Calu3 (cell line): ENCODE results near the gene TMEM263. TPM values are rescaled to one million over a fixed set of nuclear protein-coding genes. Genes with fewer than 3 reads are reported as not detected.

ENCODE experiments used
- BruUV-seq: library from RNA; stranded (reverse); fragments of 400-500 nt; replicated peaks from 2 replicates; lab custom pipeline; 2021; lab: Mats Ljungman, UMichigan
- CTCF ChIA-PET: fragments of 300-600 bp; sonication (Branson Sonifier 250); formaldehyde crosslinking; loops from one replicate; lab custom pipeline; 2022; ENCODE audit warnings: antibody characterized with exemption; lab: Charles Lee
- DNase-seq: peaks from one replicate; pipeline ENCODE4 v3.0.0; 2022
- H3K27ac Mint-ChIP-seq: one replicate; pipeline ENCODE4 v1.8.0; 2022; ENCODE audit warnings: mixed read lengths; ENCODE audit not compliant: unreplicated experiment
- H3K27me3 Mint-ChIP-seq: one replicate; pipeline ENCODE4 v1.8.0; 2022; ENCODE audit warnings: mixed read lengths; ENCODE audit not compliant: unreplicated experiment
- H3K36me3 Mint-ChIP-seq: one replicate; pipeline ENCODE4 v1.8.0; 2022; ENCODE audit warnings: mild to moderate bottlenecking, moderate library complexity, mixed read lengths; ENCODE audit not compliant: insufficient read depth, unreplicated experiment
- H3K4me1 Mint-ChIP-seq: one replicate; pipeline ENCODE4 v1.8.0; 2022; ENCODE audit warnings: mild to moderate bottlenecking, low read depth, mixed read lengths; ENCODE audit not compliant: unreplicated experiment
- H3K4me3 Mint-ChIP-seq: one replicate; pipeline ENCODE4 v1.8.0; 2022; ENCODE audit warnings: mild to moderate bottlenecking, low read depth, moderate library complexity, mixed read lengths; ENCODE audit not compliant: unreplicated experiment
- H3K9me3 Mint-ChIP-seq: one replicate; pipeline ENCODE4 v1.8.0; 2022; ENCODE audit warnings: low read depth, mixed read lengths; ENCODE audit not compliant: unreplicated experiment
- intact Hi-C: fragments of 100-400 bp; cut with micrococcal nuclease; formaldehyde crosslinking; loops from one replicate; pipeline ENCODE4 v1.10.0; 2022; ENCODE audit not compliant: unreplicated experiment
- total RNA-seq: library from RNA; stranded (reverse); gene quantifications from 2 replicates; pipeline ENCODE4 v1.2.3, GENCODE V29; 2022
- TF ChIP-seq, protein P1 (sequence below): fragments of 200-600 bp; IDR thresholded peaks from one replicate; pipeline ENCODE4 v1.8.0; 2022; ENCODE audit warnings: antibody characterized with exemption; ENCODE audit not compliant: unreplicated experiment

The TMEM263 gene
- total RNA-seq, 1 experiment from 2014 or later, result 46.3 TPM

DNA sequence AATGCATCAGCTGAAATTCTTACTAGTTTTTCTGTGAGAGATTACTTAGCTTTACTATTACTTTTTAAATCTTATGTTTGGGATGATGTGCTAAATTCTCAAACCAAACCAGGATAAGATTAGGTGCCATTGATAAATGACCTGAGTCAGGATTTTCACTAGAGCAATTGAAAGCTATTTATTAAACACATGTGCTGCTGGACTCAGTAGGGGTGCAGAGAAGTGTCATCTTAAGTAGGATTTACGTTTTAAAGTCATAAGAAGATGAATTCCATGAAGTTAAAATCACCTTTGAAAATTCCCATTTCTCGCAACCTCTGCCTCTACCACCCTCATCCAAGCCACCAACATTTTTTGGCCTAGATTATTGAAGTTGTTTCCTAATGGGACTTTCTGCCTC, 8.8 kb downstream of the TMEM263 start:
- BruUV-seq, result no TSS peak
- H3K27ac Mint-ChIP-seq, result no peak overlapping the region
- CTCF ChIA-PET, result no interaction called here
- no peaks in the 10 kb centered on the region for H3K27me3 Mint-ChIP-seq
- intact Hi-C loops, result no loop called here
- H3K4me3 Mint-ChIP-seq, result no peak overlapping the region
- TF ChIP-seq, protein P1, sequence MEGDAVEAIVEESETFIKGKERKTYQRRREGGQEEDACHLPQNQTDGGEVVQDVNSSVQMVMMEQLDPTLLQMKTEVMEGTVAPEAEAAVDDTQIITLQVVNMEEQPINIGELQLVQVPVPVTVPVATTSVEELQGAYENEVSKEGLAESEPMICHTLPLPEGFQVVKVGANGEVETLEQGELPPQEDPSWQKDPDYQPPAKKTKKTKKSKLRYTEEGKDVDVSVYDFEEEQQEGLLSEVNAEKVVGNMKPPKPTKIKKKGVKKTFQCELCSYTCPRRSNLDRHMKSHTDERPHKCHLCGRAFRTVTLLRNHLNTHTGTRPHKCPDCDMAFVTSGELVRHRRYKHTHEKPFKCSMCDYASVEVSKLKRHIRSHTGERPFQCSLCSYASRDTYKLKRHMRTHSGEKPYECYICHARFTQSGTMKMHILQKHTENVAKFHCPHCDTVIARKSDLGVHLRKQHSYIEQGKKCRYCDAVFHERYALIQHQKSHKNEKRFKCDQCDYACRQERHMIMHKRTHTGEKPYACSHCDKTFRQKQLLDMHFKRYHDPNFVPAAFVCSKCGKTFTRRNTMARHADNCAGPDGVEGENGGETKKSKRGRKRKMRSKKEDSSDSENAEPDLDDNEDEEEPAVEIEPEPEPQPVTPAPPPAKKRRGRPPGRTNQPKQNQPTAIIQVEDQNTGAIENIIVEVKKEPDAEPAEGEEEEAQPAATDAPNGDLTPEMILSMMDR, result no peak
- peaks cover 19% of the 10 kb centered on the region for H3K4me1 Mint-ChIP-seq
- H3K9me3 Mint-ChIP-seq, result no peaks in the 10 kb centered on the region
- DNase-seq, result no peak
- peaks cover 23% of the 10 kb centered on the region for H3K36me3 Mint-ChIP-seq

DNA sequence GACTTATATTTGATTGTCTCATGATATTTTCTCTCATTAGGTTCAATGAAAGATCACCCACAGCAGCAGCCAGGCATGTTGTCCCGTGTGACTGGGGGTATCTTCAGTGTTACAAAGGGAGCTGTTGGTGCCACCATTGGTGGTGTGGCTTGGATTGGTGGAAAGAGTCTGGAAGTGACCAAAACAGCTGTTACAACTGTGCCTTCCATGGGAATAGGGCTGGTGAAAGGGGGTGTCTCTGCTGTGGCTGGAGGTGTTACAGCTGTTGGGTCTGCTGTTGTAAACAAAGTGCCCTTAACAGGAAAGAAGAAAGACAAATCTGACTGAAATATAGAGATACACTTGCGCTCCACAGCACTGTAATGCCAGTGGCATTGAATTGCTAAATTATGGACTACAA, 15.4 kb downstream of the TMEM263 start:
- DNase-seq, result no peak
- H3K36me3 Mint-ChIP-seq, result peaks cover 6% of the 10 kb centered on the region
- no peak overlapping the region for H3K27ac Mint-ChIP-seq
- H3K9me3 Mint-ChIP-seq, result no peaks in the 10 kb centered on the region
- BruUV-seq, result no TSS peak
- TF ChIP-seq, protein P1, result no peak
- no peaks in the 10 kb centered on the region for H3K27me3 Mint-ChIP-seq
- intact Hi-C loops, result no loop called here
- peaks cover 18% of the 10 kb centered on the region for H3K4me1 Mint-ChIP-seq
- no peak overlapping the region for H3K4me3 Mint-ChIP-seq
- CTCF ChIA-PET, result no interaction called here

DNA sequence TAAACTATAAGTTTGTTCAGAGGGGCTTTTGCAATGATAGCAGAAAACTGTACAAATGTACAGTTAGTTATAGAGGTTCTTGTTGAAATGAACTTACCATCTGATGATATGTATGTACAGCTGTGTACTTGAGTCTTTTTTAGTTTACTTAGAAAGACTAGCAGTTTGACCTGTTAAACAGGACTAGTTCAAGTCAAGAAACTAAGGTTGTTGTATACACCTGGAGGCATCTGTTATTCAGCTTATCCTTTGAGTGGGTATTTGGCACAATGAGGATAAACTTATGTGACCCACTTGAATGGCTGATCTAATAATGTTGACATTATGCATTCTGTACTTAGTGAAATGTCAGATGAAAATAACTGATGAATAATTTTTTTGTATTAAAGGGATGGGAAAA, 17.8 kb downstream of the TMEM263 start:
- H3K4me1 Mint-ChIP-seq, result peaks cover 24% of the 10 kb centered on the region

GRCh38 chr12:106974511-106974910, 18.8 kb downstream of the TMEM263 start:
- no TSS peak for BruUV-seq
- Mint-ChIP-seq H3K36me3 (peaks cover 10% of the 10 kb centered on the region), H3K9me3 (no peaks in the 10 kb centered on the region), H3K4me1 (peaks cover 24% of the 10 kb centered on the region), H3K4me3 (no peak overlapping the region), H3K27me3 (no peaks in the 10 kb centered on the region), H3K27ac (no peak overlapping the region)
- intact Hi-C loops, result no loop called here
- no peak for DNase-seq
- CTCF ChIA-PET, result no interaction called here
- TF ChIP-seq, protein P1, result no peak

More for the DNA sequence above, 17.8 kb downstream of the TMEM263 start:
- Mint-ChIP-seq H3K36me3 (peaks cover 6% of the 10 kb centered on the region), H3K27ac (no peak overlapping the region), H3K4me3 (no peak overlapping the region), H3K9me3 (no peaks in the 10 kb centered on the region), H3K27me3 (no peaks in the 10 kb centered on the region)
- intact Hi-C loops, result loop anchor here (2.0 kb wide), 1 partner anchor 17 kb away; no protein-coding TSS in a partner anchor
- DNase-seq, result no peak
- BruUV-seq, result no TSS peak
- TF ChIP-seq, protein P1, result no peak
- CTCF ChIA-PET, result no interaction called here
